ENCODE data around the gene BCO1.

DNA sequence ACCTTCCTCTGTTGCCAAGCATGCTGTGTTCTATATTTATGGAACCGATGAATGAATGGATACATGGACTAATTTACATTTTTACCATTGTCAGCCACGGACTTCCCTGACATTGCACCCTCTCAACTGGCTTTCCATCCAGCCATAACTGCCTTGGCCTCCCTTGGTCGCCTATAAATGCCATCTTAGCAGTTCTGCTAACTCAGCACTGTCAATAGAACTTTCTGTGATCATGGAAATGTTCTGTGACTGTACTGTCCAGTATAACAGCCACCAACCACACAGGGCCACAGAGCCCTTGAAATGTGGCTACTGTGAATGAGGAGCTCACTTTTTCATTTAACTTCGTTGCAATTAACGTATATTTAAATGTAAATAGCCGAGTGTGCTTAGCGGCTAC is 8.7 kb upstream of the BCO1 start:
- TF ChIP-seq, protein P1, sequence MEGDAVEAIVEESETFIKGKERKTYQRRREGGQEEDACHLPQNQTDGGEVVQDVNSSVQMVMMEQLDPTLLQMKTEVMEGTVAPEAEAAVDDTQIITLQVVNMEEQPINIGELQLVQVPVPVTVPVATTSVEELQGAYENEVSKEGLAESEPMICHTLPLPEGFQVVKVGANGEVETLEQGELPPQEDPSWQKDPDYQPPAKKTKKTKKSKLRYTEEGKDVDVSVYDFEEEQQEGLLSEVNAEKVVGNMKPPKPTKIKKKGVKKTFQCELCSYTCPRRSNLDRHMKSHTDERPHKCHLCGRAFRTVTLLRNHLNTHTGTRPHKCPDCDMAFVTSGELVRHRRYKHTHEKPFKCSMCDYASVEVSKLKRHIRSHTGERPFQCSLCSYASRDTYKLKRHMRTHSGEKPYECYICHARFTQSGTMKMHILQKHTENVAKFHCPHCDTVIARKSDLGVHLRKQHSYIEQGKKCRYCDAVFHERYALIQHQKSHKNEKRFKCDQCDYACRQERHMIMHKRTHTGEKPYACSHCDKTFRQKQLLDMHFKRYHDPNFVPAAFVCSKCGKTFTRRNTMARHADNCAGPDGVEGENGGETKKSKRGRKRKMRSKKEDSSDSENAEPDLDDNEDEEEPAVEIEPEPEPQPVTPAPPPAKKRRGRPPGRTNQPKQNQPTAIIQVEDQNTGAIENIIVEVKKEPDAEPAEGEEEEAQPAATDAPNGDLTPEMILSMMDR (conservative IDR thresholded peaks at IDR 0.05; ENCODE audit: low read depth, low read length): no peak
- TF ChIP-seq POLR2A (IDR thresholded peaks at IDR 0.05; ENCODE audit: low read depth, low read length) (no peak), BHLHE40 (IDR thresholded peaks at IDR 0.05; ENCODE audit: low read depth, low read length) (no peak), FOS (IDR thresholded peaks at IDR 0.05; ENCODE audit: low read depth, low read length) (no peak), RAD21 (IDR thresholded peaks at IDR 0.05; ENCODE audit: low read length) (no peak), CEBPB (IDR thresholded peaks at IDR 0.05; ENCODE audit: low read depth, low read length) (no peak), SMC3 (IDR thresholded peaks at IDR 0.05; ENCODE audit: low read depth, low read length) (no peak), MAZ (IDR thresholded peaks at IDR 0.05; ENCODE audit: borderline replicate concordance, low read depth, low read length) (no peak), RCOR1 (IDR thresholded peaks at IDR 0.05; ENCODE audit: insufficient replicate concordance, low read length) (no peak), CHD1 (IDR thresholded peaks at IDR 0.05; ENCODE audit: low read depth, low read length) (no peak), MXI1 (IDR thresholded peaks at IDR 0.05; ENCODE audit: borderline replicate concordance, low read depth, low read length) (no peak), RFX5 (IDR thresholded peaks at IDR 0.05; ENCODE audit: low read depth, low read length) (no peak)
- TF ChIP-seq, protein P2, sequence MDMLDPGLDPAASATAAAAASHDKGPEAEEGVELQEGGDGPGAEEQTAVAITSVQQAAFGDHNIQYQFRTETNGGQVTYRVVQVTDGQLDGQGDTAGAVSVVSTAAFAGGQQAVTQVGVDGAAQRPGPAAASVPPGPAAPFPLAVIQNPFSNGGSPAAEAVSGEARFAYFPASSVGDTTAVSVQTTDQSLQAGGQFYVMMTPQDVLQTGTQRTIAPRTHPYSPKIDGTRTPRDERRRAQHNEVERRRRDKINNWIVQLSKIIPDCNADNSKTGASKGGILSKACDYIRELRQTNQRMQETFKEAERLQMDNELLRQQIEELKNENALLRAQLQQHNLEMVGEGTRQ (IDR thresholded peaks at IDR 0.05; ENCODE audit: low read depth, low read length): no peak

All from IMR-90 (cell line).